Effector CD4-positive, alpha-beta T cell (primary cell): ENCODE results near the gene COL19A1.
"Not testable (repeated sequence)": the region's sequence is repeated elsewhere in the genome, so short reads cannot be mapped to it uniquely, and the experiment has no call there.

ENCODE experiments used
- DNase-seq: peaks from one replicate; pipeline ENCODE4 v3.0.0-alpha.2; 2020
- total RNA-seq: gene quantifications from one replicate; lab custom pipeline; 2026; lab: John Stamatoyannopoulos, UW

COL19A1 gene
- total RNA-seq: 1.3 reads per million

GRCh38 chr6:69866351-69866769 is at the start of gene COL19A1:
Gene COL19A1, plus strand, starts transcription at chr6:69866556. Its CDS starts 13,012 bp downstream, at chr6:69879568.
- DNase-seq: peak; percentile 4

GRCh38 chr6:69816569-69816968 is 49.8 kb upstream of the COL19A1 start:
- DNase-seq: no peak

- DNase-seq: no peak
Observed at GRCh38 chr6:69817358-69817757, 49.0 kb upstream of the COL19A1 start.

- no peak for DNase-seq
Observed at GRCh38 chr6:69818223-69818930, 48.0 kb upstream of the COL19A1 start.

GRCh38 chr6:69819138-69819537 is 47.2 kb upstream of the COL19A1 start:
- no peak for DNase-seq

GRCh38 chr6:69820018-69820417 is 46.3 kb upstream of the COL19A1 start:
- no peak for DNase-seq

- no peak for DNase-seq
Observed at GRCh38 chr6:69820438-69820837, 45.9 kb upstream of the COL19A1 start.

- DNase-seq: not testable (repeated sequence)
Observed at GRCh38 chr6:69824355-69824754, 42.0 kb upstream of the COL19A1 start.

GRCh38 chr6:69825904-69826303 is 40.5 kb upstream of the COL19A1 start:
- DNase-seq: no peak

- no peak for DNase-seq
Observed at GRCh38 chr6:69827276-69827893, 39.0 kb upstream of the COL19A1 start.

- no peak for DNase-seq
Observed at GRCh38 chr6:69832558-69832957, 33.8 kb upstream of the COL19A1 start.

GRCh38 chr6:69835414-69836179 is 30.8 kb upstream of the COL19A1 start:
- DNase-seq: no peak

GRCh38 chr6:69841862-69842261 is 24.5 kb upstream of the COL19A1 start:
- no peak for DNase-seq

- DNase-seq: no peak
Observed at GRCh38 chr6:69843189-69843588, 23.2 kb upstream of the COL19A1 start.

GRCh38 chr6:69846312-69846711 is 20.0 kb upstream of the COL19A1 start:
- DNase-seq: no peak

- no peak for DNase-seq
Observed at GRCh38 chr6:69846770-69847491, 19.4 kb upstream of the COL19A1 start.

GRCh38 chr6:69847492-69847788 is 18.9 kb upstream of the COL19A1 start:
- no peak for DNase-seq

- no peak for DNase-seq
Observed at GRCh38 chr6:69848552-69848951, 17.8 kb upstream of the COL19A1 start.

- DNase-seq: no peak
Observed at GRCh38 chr6:69852706-69853105, 13.7 kb upstream of the COL19A1 start.

- no peak for DNase-seq
Observed at GRCh38 chr6:69861986-69862385, 4.4 kb upstream of the COL19A1 start.

- DNase-seq: no peak
Observed at GRCh38 chr6:69863766-69864165, 2.6 kb upstream of the COL19A1 start.

- no peak for DNase-seq
Observed at GRCh38 chr6:69865126-69865525, 1.2 kb upstream of the COL19A1 start.
